Measurements from ENCODE around the gene ATP6V1F.
"Not testable (repeated sequence)": the region's sequence is repeated elsewhere in the genome, so short reads cannot be mapped to it uniquely, and the experiment has no call there.

The ATP6V1F gene

DNA sequence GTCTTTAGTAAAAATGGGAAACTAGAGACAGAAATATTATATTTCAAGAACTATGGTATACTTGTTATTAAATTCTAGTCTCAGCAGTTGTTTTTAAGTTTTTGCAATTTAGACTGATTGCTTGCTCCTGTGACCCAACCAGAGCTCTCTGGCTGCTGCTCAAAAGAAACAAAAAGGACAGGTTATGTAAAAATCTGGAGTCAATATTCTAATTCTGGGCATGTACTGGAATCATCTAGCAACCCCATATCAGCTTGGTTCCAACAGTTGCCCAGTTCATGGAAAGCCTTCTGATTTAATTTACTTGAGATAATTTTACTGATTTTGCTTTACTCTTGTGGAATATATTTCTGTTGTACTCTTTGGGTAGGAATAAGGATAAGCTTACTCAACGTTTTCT is 37.6 kb downstream of the ATP6V1F start:
- no peak for DNase-seq (ENCODE audit: low spot score)

DNA sequence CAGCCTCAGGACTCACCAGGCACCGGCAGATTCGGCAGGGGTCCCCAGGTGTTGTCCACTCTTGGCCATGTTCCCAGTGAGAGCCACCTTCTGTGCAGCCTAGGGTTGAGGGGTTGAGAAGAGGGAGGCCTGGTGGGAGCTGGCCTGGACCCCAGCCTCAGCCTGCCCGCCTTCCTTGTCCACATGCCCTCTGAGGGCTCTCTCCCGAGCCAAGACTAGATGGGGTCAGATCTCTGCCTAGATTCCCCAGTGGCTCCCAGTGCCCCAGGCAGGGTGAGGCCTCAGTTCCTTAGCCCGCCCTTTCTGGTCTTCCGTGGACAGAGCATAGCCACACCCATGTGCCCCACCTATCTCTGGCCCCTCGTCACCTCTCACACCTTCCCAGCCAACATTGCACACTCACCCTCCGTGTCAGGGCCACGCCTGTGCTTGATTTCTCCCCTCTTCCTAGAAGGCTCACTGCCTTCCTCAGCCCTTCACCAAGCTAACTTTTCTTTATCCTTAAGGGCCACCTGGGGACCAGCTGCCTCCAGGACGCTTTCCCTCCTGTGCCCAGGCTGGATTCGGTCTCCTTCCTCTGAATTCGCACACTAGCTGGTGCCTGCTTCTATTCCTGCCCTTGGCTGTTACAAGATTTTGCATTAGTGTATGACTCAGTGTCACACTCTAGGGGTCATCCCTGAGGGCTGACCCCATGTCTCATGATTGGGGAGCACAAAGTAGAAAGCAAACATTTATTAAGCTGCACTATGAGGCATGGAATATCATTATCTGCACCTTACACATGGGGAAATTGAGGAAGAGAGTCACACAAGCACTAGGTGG is 40.3 kb downstream of the ATP6V1F start:
- DNase-seq (ENCODE audit: low spot score), result no peak

DNA sequence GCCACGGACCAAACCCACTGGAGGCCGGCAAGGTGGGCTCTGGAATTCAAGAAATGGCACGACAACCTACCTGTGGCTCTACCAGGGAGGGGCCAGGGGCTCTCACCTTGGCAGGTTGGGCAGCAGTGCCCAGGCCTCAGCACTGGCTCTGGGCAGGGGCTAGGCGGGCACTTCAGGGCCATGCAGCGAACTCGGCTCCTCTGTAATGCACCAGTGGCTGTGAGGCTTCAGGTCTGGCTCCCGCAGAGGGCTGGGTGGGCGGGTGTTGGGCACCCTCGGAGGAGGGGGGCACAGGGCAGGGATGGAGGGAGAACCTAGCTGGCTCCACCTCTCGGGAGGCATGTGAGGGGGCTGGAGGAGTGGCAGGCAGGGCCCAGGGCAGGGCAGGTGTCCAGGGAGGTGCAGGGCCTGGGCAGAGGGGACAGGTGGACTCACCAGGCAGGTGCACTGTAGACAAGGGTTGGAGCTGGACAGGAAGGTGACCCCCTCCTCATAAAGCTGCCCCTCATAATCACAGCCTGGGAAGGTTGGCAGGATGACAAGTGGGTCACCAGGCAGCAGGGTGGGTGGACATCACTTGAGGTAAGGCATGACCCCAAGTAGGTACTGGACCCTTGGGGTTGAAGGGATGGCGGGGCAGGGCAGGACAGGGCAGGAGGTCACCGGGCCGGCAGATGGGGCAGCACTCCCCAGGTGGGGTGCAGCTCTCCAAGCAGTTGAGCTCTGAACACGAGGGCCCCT is 41.1 kb downstream of the ATP6V1F start:
- DNase-seq (ENCODE audit: low spot score), result no peak

DNA sequence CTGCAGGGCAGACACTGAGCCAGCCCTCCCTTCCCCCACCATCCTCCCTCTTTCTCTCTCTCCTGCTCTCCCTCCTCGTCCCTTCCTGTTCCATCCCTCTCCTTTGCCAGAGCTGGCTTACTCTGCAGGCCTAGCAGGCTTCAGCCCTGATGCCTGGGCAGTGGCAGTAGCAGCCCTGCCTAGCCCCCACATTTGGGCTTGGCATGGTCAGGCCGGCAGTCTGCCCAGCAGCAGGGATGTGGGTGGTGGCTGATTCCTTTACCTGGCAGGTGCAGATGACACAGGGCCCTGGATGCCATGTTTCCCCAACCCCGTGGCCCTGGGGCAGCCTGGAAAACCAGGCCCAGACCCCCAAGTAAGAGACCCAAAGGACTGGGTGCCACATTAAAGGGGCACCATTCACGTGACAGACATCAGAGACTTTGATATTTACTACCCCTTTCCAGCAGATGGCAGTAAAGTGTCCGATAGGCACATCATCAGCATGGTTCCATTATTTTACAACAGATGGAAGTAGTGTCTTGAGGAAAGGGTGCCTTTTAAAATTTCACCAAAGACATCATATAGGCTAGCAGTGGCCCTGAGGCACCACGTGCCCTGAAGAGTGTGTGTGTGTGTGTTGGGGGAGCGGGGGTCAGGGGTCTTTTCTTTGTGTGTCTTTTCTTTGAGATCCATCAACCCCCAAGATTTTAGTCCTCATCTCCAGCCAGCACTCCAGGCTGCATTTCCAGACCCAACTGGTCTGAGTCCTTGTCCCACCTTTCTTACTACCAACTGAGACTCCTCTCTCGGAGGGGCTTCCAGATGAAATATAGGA is 41.9 kb downstream of the ATP6V1F start:
- peak; percentile 86 for DNase-seq (ENCODE audit: low spot score)

DNA sequence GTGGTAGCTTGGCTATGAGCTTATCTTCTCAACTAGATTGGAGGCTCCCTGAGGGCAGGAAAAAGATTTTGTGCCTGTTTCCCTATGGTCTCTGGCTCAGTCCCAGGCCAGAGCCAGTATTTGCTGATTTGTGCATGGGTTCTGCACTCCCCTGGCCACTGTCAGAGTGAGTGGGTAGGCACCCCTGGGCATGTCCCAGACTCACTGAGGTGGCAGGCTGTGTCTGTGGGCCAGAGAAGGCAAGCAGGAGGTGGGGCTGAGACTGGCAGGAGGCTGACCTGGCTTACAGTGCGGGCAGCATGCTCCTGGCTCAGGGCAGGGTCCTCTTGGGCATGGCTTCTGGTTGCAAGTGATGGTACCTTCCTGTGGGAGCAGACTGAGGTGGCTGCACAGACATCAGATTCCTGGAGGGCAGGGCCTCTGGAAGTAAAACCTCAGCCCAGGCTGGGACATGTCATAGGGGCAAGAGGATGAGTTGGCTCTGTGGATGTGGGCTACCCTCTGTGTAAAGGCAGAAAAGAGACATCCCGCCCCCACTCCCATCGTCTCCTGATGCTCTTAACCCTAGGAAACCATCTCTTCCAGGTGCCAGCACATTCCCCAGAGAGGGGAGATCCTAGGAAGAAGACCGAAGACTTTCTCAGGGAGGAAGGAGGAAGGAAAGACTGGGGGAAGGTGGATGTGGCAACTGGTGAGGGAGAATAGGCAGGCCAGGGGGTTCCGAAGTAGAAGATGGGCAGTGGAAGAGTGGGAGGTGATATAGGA is 43.5 kb downstream of the ATP6V1F start:
- DNase-seq (ENCODE audit: low spot score), result no peak

DNA sequence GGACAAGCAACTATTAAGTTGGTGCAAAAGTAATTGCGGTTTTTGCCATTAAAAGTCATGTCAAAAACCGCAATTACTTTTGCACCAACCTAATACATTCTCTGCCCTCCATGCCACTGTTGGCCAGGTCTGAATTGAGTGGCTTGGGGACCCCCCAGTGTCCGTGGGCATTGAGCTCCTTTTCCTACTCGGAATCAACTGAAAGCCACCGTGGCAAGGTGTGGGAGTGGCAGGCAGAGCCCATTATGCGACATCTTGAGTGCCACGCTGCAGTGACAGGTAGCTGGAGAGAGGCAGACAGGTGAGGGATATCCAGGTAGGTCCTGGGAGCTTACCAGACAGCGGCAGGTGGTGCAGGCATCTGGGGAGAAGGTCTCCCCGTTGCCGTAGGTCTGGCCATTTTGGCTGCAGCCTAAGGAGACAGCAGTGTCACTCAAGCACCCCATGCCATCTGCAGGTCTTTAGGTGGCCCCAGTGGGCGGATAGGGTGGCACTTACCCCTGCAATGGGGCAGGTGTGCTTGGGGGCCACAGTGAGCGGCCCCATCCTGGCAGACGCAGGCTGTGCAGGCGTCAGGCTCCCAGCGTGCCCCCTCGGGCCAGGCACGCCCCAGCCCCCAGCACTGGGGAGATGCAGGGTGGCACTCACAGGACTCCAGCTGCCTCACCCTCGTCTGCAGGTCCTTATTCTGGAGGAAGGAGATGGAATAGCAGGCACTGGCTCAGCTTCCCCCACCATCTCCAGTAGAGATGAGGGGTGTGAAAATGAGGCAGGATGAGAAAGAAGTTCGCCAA is 44.3 kb downstream of the ATP6V1F start:
- DNase-seq (ENCODE audit: low spot score), result no peak

DNA sequence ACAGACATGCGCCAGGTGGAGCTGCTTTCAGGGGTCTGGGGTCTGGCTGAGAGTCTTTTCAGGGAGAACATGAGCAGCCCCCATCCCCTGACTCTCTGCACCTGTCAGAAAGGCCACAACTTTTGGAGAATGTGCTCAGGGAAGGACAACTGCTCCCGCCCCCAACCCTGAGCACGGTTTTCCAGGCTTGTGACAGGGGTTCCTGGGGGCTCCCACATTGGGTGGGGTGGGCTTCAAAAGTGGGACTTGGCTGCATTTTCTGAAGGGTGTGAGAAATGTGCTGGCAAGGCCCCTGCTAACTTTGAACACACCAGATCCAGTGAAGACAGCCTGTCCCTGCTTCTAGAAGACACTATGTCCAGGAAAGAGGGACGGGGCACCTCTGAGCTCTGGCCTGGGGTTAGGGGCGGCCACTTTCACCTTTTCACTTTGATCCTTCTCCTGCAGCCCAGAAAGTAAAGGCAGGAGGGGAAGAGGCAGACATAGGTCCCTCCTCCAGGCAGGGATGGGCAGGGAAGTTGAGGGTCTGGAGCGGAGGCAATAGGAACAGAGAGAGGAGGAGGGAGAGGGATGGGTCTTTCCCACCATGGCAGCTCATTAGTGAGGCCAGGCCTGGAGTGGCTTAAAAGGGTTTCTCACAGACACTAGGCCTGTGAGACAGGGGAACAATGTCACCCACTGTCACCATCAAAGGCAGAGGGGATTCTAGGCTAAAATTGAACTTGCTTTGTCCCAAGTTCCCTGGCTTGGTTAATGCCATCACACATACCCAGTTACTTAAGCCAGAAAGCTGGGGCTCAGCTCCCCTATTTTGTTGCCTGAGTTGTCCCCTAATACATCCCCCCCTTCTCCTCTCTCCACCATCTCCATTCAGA is 46.3 kb downstream of the ATP6V1F start:
- no peak for DNase-seq (ENCODE audit: low spot score)

DNA sequence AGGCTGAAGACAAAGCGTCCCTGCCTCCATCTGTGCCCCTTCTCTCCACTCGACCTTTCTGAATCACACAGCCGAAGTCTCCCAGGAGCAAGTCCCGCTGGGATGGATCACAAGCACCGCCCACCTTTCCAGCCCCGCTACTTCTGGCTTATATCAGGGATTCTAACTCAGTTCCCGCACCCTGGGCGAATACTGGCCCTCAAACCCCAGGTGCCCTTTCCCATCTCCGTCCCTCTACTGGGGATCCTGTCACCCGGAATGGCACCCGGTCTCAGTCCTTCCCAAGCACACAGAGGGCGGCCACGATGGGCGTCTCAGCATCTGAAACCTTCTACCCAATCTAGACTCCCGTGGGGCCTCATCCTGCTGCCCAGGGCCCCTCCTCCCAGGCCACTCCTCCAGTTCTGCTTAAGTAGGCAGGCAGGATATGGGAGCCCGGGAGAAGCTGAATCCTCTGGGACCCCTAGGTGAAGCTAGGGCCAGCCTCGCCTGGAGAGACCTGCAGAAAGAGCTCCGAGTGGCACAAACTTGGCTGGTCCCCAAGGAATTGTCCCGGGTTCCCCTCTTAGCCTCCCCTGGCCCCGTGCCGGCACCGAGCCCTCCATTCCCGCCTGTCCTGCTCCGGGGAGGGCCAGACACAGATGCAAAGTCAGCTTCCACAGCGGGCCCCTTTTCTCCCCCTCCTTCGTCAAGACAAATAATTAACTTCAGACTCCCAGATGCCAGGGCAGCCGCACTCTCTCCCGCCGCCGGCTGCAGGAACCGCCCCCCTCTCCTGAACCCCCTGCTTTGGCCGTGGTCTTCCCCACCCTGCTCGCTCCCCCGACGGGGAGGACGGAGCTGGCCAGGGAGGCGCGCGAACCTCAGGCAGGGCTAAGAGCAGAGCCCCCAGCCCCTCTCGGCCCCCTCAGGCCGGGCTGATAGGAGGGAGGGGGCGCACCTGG is 47.2 kb downstream of the ATP6V1F start:
- peak; percentile 62 for DNase-seq (ENCODE audit: low spot score)

DNA sequence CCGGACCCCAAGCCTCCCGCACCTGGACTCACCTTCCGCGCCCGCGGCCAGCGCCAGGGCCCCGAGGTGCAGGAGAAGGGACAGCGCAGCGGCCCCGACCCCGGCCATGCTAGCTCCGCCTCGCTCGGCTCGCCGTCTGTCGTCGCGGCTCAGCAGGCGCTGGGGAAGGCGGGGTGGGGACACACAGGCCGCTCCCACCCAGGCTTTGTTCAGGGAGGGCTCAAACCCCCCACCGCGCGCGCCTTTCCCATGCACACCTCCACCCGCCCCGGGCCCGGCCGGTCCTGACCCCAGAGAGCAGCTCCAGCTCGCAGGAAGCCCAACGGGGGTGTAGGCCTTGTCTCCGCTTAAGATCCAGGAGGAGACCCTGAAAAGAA is 47.9 kb downstream of the ATP6V1F start, which contains the start of gene KCP:
Gene KCP, minus strand, starts transcription at position 141 of the 377 bp plus-strand sequence. Its CDS starts 33 bp downstream, at position 108.
- no peak for DNase-seq (ENCODE audit: low spot score)

DNA sequence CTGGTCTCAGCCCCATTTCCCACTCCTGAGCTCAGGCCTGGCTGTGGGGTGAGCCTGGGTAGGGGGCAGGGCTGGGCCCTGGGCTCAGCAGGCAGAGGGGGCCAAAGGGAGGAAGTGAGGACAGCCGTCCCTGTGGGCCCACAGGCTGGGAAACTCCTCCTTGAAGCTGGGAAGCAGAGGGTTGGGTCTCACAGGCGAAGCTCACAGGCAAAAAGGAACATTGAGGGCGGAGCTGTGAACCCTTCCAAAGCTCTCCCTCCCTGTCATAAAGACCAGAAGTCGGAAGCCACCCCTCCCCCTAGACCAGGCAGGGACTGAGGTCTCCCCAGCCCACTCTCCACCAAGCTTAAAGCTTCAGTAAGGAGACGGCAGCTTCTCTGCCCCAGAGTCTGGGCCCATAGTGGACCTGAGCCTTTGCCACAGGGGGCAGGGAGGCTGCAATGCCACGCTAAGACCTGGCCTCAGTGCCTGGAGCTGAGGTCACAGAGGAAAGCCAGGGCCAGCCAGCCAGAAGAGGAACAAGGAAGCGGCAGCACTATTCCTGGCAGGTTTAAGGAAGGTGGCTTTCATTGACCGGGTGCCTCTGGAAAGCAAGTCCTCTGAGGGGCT is 48.9 kb downstream of the ATP6V1F start:
- DNase-seq (ENCODE audit: low spot score), result no peak

DNA sequence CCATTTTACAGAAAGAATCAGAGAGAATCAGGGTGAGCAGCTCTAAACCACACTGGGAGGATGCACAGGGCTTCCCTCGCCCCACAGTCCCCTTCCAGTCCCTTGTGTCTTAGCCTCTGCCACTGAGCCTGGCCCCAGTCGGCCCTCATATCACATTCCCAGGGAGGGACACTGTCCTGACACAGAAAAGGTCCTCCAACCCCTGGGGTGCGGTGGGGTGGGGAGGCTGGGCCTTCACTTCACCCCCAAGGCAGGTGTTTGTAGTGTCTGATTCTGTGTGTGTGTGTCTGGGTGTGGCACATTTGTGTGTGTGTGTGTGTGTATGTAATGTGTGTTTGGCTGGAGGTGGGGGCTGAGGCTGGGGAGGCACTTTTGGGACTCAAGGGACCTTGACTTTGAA is 49.6 kb downstream of the ATP6V1F start:
- DNase-seq (ENCODE audit: low spot score), result no peak

DNA sequence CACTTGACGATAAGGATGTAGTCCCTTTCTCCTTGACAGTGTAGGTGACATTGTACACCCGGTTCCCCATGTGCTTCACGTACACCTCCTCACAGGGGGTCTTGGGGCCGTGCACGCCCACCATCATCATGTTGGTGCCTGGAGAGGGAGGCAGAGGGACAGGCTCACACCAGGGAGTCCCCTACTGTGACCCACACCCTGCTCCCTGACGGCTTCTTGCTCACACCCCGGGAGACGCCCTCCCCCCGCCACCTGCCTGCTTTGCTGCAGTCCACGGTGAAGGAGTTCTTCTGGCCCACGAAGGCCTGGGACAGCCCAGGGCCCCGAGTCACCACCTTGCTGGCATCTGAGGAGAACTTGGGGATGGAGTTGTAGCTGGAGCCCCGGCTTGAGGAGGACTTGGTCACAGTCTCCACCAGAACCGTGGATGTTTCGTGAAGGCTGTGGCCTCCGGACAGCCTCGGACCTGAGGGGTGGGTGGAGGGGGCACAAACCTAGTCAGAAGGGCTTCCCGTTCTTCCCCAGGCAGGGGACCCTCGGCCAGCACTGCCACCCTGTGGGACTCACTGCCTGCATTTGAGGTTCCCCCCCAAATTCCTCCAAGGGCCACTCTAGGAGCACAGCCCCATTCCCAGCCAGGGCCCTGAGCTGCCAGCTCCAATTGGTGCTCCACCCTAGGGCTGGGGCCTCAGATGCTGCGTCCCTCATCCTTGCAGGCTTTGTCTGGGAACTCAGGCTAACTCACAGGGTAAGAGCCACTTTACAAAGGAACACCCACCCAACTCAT is 50.2 kb downstream of the ATP6V1F start:
- DNase-seq (ENCODE audit: low spot score), result not testable (repeated sequence)

DNA sequence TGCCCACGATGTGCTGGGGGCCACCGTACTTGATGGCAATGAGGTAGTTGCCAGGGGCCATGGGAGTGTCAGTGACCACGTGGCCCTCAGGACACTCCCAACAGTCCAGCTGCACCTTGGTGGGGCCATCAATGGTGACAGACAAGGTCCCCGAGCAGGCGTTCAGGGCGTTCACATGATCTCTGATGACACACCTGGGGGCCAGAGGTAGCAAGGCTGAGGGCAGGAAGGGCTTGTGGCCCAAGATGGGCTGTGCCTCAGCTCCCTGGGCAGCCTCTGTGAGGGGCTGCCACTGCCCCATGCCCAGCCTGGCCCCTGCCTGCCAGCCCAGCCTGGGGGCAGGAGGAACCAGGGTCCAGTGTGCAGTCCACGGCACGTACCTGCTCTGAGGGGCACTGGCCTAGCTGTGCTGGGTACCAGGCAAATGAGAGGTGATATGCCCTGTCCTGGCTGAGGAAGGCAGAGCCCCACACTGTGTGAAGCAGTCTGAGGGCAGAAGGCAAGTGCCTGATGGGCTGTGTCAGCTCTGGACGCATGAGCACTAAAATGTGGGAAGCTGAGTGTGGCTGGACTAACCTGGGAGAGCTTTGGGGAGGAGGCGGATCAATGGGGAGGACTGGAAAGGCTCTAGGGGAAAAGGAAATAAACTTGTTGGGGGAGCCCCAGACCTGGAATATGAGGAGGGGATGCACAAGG is 51.4 kb downstream of the ATP6V1F start:
- no peak for DNase-seq (ENCODE audit: low spot score)

DNA sequence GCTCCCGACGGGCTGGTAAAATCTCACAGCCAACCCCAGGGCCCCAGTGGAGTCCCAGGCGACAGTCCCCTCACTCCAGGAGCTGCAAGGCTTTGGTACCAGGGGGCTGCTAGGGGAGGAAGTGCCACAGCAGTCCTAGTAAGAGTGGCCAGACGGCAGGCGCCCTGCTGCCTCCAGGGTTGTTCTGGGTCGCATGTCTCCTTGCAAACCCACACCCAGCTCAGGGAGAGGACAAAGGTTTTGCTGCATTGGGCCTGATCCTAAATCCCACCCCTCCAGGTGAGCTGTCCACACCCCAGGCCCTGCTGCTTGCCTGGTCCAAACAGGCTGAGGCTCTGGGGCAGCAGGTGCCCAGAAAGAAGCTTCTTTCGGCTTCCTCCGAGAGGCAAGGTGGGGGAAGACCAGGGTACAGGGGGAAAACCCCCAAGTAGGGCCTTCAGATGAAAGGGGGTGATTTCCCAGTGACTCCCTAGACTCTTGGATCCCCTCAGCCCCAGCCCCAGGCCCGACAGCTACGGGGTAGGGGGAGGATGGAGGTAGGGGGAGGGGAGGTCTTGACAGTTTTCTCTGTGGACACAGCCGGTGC is 52.0 kb downstream of the ATP6V1F start:
- DNase-seq (ENCODE audit: low spot score), result no peak

DNA sequence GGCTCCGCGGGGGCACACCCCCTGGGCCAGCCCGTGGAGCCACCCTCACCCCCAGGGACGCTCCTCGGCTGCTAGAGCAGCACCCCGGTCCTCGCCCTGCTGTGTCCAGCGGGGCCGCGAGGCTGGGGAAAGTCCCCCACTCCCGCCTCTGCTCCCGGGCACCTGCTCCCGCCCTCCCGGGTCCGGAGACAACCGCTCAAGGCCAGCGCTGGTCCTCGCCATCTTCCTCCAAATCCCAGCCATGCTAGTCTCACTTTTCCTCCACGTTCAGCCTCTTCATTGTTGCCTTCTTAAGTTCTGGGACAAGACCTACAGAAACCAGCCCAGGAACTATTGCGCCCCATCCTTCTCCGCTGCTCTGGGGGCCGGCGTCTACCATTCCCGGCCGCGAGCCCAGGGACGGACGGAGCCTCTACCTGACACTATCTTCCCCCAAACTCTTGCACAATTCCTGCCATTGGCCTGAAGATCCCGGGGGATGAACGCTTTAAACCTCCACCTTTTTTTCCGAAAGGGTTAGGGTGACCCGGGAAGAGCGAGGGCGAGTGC is 52.7 kb downstream of the ATP6V1F start:
- DNase-seq (ENCODE audit: low spot score), result no peak

All from GM03348 (cell line).